Left kidney (tissue), 2 donors: ENCODE data around the gene CLDN19. TPM values are rescaled to one million over a fixed set of nuclear protein-coding genes. Genes with fewer than 3 reads are reported as not detected.
"Not testable (repeated sequence)": the region's sequence is repeated elsewhere in the genome, so short reads cannot be mapped to it uniquely, and the experiment has no call there.

Experiments used
- DNase-seq: peaks from one replicate; pipeline ENCODE4 v3.0.0-alpha.2; 2013
- polyA plus RNA-seq: library from polyadenylated mRNA; unstranded; fragments of 120-200 nt; gene quantifications from one replicate; pipeline ENCODE4 v1.2.1, GENCODE V29; 2013; ENCODE audit not compliant: insufficient read length

CLDN19 gene
- polyA plus RNA-seq, 1 donor, result 83.3 TPM

DNA sequence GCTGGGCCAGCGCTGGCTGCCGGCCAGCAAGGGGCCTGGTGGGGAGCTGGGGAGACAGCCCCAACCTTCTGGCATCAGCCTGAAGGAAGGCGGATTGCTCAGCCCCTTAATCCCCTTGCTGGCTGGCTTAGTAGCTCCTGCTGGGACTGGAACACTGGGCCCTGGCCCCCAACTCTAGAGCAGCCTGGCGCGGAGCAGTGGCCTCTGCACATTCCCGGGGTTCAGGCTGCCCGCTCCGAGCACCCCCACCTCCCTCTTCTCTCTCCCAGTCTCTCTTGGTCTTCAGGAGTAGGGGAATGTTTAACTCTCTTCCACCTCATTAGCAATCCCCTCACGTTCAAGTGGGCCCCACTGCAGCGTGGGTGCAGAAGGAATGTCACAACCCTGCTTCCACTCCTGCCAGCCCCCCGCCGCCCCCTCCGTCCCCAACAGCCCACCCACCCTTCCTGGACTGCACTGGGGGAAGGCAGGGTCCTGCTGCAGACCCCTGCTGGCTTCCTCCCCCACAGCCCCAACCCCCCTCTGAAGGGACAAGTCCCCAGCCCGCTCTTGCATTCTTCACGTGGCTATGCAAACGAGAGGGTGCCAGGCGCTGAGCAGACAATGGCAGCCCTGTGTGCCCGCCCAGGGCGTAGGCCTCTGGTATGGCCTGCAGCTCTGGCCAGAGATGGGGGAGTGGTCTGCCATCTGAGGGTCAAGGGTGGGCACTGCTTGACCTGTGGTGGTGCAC is 980 bp upstream of the CLDN19 start:
- peak; percentile 46 for DNase-seq

DNA sequence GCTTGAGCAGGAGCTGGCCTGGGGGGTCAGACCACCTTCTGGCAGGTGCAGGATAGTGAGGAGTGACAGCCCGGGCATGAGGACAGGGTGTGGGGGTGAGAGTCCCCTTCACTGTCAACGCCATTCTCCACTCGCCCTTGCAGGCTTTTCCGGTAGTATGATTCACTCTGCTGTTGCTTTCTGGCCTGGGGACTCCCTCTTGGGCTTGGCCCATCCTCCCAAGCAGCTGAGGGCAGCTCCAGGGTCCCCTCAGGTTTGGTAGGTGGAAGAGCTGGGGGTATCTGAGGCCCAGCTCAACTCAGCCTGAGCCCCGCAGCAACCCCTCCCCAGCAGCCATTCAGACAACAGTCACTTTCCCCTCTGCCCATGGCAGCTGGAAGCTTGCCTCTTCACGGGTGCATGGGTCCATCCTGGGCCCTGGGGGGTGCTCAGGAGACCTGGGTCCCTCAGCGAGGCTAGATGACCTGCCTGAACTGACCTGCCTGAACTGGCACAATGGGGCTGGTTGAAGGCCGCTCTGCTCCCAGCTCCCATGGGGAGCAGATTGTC is 1.3 kb downstream of the CLDN19 start:
- DNase-seq, result no peak

DNA sequence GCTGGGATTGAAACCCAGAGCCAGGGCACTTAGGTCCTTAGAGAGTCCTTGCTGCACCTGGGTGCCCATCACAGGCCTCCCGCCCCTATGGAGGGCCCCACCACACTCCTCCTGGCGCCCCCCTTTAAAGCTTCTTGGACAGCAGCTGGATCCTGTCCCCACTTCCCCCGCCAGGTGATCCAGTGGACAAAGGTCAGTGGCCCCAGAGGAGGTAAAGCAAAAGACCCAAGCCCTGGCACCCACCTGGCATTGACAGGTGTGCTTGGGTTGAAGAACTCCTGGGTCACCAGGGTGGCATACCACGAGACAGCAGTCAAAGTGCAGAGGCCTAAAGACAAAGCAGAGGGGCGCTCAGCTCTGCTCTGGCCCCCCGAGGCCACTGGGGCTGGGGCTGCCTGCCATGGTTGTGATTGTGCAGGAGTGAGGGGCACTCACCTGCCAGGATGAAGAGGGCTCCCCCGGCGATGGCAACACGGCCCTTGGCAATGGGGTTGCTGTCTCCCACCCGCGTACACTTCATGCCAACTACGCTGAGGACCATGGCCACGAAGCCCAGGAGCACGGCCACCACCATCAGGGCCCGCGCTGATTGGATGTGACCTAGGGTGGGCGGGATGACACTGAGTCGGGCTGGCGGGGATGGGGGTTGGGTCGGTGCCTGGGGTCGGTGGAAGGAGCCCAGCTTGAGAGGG is 1.9 kb downstream of the CLDN19 start:
- no peak for DNase-seq

DNA sequence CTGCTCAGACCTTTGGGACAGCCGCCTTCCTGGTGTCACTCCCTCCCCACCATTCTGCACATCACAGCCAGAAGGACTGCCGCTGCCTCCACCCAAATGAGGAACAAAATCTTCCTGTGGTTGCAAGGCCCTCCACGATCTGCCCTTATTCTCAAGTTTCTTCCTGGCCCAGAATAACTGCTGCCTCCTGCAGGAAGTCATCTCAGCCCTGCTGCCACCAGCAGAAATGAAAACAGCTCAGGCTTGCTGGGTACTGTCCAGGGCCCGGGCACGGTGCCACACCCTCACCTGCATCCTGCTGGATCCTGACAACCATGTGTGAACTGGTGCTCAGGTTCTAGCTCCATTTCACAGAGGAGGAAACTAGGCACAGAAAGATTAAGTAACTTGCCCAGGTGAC is 2.8 kb downstream of the CLDN19 start:
- no peak for DNase-seq

DNA sequence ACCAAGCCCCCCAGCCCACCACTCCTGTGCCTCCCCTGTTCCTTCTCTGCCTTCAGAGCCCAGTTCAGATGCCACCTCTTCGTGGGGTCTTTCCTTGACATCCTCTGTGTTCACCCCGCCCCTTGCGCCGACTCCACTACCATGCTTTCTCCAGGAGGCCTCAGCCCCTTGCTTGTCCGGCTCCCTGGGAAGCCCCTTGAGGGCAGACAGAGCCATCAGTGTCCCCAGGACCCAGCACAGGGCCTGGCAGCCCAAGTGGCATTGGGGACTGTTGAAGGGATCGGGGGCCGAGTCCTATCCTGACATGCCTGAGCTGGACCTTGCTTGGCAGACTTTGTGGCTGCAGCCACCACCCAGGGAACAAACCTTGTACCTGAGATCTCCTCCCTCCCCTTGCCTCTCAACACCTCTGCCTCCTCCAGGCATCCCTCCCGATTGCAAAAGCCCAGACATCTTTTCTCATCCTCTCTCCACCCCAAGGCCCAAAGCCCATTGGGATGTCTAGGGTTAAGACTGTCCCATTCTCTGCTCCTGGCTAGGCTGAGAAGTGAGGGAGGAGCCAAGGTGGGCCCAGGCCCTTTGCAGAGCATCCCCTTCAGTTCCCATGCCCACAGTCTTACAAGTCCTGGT is 3.4 kb downstream of the CLDN19 start:
- no peak for DNase-seq

DNA sequence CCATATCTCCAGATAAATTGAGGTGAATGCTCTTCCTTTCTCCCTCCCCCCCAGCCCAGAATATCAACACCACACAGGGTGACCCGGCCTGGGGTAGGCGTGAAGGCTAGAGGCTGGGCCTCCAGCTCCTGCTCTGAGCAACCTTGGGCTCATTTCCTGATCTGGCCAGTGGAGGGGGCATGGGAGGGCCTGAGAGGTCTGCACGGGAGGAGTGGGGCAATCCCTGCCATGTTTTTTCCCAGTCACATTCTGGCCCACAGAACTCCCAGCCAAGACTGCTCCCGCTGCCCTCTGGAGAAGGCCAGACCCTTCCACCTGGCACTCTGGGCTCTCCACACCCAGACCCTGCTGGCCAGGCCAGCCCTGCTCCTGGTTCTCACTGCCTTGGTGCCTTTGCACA is 3.9 kb downstream of the CLDN19 start:
- DNase-seq, result no peak

DNA sequence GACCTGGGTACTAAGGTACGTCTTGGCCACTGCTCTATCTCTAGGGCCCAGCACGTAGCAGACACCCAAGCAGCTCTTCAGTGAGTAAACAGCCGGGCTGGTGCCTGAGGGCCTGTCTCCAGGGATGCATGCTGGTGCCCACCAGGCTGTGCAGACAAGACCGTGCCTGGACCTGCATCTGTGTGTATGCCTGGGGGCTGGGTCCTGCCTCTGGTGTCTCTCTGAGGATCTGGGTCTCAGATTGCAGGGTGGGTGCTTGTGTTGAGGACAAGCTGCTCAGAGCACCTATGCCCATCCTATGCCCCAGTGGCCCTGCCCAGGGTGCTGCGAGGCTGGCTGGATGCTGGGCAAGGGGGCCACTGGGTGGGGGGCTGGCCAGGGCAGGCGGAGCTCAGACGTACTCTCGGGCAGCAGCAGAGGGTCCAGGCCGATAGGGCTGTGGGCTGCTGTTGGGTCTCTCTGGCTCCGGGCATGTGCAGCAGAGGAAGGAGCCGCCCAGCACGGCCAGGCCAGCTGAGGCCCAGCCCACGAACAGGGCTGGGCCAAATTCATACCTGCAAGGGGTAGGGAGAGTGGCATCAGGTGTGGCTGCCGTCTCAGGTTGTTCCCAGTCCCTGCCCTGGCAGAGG is 4.4 kb downstream of the CLDN19 start:
- no peak for DNase-seq

DNA sequence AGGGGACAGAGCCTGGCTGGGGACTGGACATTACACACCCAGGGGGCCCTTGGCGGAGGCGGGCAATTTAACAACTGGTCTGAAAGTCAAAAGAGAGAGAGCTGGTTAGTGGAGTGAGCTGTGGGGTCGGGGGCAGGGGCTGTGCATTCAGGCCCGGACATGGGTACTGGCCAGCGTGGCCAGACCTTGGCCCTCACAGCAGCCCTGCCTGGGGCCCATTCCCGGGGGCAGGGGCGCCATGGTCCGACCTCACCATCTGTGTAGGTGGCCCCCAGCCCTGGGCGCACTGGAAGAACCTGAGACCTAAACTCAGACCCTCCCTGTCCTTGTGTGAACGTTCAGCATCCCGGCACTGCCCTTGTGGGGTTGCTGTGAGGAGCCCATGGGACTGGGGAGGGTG is 5.0 kb downstream of the CLDN19 start:
- DNase-seq, result no peak

DNA sequence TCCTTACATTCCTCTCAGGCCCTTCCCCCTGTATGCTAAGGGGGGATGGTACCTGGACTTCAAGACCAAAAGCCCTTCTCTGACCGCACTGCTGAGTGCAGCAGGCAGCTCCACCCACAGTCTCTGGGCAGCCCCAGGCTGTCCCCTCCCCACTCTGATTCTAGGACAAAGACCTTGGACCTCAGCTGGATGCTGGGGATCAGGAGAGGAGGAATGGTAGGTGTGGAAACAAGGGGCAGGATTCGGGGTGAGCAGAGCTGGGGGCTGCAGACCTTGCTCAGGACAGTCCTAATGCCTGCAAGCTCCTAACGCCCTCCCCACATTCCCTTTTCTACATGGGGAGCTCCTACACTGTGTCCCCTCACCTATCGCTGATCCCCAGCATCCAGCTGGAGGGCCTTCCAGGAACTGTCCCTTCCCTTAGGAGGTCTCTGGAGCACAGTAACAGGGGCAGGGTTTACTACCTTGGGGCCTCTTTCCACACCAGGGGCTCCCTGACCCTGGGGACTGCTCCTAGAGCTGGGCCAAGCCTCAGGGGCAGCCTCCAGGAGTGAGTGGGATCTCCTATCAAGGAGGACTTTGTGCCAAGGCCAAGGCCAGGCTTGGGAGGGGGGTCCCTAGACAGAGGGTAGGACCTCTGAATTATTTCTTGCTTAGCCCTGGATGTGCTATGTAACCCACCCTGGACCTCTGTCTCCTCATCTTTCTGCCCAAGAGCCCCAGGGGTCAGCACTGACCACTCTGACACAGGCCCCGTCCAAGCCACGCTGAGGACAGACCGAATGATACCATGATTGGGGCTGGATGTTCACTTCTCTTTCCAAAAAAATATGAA is 5.6 kb downstream of the CLDN19 start:
- DNase-seq, result no peak

DNA sequence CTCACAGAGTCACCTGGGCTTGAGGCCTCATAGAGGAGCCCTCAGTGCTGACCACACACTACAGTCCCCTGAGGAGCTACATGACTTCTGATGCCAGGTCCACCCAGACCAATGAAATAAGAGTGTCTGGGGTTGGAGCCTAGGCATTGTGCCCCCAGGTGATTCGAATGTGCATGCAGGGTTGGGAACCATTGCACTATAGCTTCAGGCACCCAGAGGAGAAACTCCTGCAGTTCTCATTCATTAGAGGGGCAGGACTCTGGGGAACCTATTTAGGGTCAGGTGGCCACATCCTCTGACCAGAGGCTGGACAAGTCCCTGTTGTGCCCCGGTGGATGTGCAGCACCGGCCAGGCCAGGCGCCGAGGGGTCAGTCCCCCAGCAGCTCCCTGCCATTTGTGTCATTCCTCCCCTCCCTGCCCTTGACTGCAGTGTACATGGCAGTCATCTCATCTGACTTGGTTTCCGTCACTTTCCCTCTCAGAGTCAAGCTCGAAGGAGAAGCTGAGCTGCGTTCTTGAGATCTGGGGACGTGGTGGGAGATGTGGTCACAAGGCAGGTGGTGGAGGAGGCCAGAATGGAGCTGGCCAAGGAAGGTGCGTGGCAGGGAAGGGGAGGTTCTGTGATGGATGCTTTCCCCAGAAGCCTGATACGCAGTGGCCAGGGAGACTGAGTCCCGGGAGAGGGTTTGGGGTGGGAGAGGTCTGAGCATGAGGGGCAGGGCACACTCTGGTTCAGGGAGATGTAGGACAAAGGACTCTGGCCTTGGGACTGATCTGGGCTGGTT is 6.4 kb downstream of the CLDN19 start:
- no peak for DNase-seq

DNA sequence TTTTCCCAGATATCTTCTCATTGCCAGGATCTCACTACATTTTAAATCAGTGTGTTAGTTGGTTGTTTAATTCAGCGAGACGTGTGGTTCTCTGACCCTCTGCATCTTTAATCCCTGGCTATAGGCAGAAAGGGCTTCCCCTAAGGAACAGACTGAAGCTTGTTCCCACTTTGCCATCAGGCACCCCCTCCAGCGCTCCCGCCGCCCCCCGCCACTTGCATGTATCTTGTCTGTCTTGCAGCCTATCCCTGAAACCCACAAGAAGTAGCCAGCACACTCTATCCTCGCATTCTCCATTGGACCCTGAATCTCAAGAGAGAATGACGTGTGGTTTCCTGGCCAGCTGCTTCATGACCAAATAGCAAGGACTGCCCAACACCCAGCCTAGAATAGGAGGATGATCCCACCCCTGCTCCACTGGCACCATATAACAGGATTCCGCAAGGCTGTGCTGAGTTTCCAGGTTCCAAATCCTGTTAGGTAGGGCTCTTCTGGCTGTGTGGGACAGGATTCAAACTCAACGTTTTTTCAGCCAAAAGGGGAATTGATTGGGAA is 7.8 kb downstream of the CLDN19 start:
- DNase-seq, result no peak

DNA sequence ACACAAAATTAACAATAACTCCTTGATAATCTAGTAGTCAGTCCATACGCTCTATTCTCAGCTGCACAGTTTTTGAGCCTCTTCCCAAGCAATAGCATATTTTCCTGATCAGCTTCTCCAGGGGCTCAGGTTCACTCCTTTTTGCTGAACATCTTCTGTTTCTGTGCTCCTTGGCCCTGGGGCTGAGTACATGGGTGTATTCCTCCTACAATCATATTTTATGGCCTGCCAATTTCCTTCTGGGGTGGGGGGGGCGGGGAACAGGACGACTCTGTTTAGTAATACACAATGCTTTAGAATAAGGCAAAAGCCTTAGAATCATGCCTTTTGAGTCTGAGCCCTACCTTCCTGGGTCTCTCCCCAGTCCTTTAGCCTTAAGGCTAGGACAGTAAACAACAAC is 8.5 kb downstream of the CLDN19 start:
- no peak for DNase-seq

DNA sequence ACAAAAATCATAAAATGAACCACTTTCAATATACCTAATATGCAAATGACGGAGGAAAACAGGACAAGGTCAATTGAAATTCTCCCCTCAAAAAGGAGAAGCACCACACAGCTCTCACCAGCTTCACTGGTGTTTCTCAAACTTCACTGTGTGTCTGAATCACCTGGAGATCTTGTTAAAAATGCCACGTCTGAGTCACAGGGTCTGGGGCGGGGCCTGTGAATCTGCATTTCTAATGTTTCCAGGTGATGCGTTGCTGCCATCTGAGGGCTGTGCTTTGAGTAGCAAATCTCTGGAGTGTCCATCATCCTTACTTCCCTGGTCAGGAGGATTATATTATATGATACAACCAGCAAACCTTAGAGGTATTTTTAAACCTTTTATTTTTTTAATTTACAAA is 9.0 kb downstream of the CLDN19 start:
- no peak for DNase-seq

DNA sequence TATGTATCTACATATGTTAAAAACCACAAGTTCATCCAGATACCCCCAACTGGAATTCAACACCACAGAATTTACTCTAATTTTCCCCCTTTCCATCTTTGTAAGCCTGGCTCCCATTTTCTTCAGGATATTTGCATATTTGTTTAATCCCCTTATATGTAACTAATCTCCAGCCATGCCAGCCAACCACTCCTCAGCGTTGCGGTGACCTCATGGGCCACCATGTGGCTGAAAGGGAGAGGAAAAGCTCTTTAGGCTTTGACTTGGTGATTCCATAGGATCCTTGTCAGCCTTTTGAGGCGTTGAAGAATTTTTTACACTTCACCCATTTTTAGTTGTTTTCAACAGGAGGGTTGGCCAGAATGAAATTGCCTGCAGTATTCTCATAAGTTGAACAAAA is 10.0 kb downstream of the CLDN19 start:
- DNase-seq, result no peak

DNA sequence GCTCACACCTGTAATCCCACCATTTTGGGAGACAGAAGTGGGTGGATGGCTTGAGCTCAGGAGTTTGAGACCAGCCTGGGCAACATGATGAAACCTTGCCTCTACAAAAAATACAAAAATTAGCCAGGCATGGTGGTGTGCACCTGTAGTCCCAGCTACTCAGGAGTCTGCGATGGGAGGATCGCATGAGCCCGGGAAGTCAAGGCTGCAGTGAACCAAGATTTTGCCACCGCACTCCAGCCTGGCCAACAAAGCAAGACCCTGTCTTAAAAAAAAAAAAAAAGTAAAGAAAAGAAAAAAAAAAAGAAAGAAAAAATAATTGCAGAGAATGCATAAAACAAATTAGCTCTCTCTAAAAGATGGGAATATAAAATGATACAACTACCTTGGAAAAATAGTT is 14.2 kb downstream of the CLDN19 start:
- DNase-seq, result not testable (repeated sequence)

DNA sequence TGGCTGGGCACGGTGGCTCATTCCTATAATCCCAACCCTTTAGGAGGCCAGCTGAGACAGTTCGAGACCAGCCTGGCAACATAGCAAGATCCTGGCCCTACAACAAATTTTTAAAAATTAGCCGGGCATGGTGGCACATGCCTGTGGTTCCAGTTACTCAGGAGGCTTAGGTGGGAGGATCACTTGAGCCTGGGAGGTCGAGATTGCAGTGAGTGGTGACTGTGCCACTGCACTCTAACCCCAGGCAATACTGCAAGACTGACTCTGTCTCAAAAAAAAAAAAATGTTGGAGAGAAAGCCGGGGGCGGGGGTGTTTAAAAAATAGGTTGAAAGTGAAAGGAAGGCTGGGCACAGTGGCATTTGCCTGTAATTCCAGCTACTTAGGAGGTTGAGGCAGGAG is 16.5 kb downstream of the CLDN19 start:
- DNase-seq, result no peak

DNA sequence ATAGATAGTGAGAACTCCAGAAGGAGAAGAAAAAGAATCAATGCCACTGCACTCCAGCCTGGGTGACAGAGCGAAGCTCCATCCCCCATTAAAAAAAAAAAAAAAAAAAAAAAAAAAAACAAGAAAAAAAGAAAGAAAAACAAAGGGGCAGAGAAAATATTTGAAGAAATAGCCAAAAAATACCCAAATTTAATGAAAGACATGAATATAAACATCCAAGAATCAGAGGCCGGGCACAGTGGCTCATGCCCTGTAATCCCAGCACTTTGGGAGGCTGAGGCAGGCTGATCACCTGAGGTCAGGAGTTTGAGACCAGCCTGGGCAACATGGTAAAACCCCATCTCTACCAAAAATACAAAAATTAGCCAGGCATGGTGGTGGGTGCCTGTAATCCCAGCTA is 17.6 kb downstream of the CLDN19 start:
- not testable (repeated sequence) for DNase-seq

DNA sequence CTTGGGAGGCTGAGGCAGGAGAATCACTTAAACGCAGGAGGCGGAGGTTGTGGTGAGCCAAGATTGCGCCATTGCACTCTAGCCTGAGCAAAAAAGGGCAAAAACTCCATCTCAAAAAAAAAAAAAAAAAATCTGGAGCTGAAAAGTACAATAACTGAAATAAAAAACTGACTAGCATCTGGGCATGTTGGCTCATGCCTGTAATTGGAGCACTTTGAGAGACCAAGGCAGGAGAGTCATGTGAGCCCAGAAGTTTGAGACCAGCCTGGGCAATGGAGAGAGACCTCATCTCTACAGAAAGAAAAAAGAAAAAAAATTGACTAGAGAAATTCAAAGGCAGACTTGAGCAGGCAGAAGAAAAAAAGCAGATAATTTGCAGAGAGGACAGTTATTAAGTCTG is 18.1 kb downstream of the CLDN19 start:
- DNase-seq, result no peak

DNA sequence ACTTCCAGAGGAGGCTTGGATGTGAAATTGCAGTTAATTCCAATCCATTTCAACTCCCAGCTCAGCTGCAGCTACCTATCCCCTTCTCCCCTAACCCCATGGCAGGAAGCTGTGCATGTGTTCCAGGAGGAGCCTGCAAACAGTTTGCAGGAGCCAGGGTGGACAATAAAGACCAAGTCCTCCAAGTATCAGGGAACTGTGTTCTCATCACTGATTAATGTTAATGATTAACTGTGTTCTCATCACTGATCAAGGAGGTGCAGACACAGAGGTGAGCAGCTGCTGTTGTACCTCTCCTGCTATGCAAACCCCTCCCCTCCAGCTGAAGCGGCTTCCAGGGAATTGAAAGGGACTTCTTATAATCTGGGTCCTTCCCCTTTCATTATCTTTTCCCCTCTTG is 19.2 kb downstream of the CLDN19 start:
- DNase-seq, result no peak

DNA sequence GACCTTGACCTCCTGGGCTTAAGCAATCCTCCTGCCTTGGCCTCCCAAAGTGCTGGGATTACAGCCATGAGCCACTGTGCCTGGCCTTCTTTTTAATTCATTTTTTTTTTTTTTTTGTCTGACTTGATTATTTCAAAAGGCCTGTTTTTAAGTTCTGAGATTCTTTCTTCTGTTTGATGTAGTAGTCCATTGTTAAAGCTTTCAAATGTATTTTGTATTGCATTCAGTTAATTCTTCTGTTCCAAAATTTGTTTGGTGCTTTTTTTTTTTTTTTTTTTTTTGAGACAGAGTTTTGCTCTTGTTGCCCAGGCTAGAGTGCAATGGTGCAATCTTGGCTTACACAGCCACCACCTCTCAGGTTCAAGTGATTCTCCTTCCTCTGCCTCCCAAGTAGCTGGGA is 25.6 kb downstream of the CLDN19 start:
- DNase-seq, result not testable (repeated sequence)

DNA sequence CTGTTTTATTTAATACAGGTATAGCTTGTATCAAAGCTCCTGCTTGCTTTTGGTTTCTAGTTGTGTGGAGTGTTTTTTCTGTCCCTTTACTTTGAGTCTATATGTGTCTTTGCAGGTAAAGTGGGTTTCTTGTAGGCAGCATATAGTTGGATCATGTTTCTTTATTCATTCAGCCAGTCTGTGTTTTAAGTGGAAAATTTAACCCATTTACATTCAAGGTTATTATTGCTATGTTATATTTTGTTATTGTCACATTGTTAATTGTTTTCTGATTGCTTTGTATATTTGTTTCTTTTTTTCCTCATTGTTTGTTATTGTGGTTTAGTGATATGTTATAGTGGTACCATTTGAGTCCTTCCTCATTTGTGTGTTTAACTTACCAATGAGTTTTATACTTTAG is 26.7 kb downstream of the CLDN19 start:
- DNase-seq, result no peak
